HG02642 (cell line): ENCODE measurements around the gene FSIP1.

Experiments
- ATAC-seq: cut with Tn5 transposase; IDR thresholded peaks from one replicate; pipeline ENCODE4 v1.9.1; 2021; ENCODE audit warnings: mild to moderate bottlenecking; ENCODE audit not compliant: unreplicated experiment, poor library complexity

The FSIP1 gene

GRCh38 chr15:39793923-39794322 is 11.3 kb upstream of the FSIP1 start:
- ATAC-seq = no peak

- ATAC-seq = no peak
Observed at GRCh38 chr15:39792844-39793335, 10.2 kb upstream of the FSIP1 start.

GRCh38 chr15:39792025-39792843 is 9.6 kb upstream of the FSIP1 start:
- no peak for ATAC-seq

- no peak for ATAC-seq
Observed at GRCh38 chr15:39789736-39790135, 7.1 kb upstream of the FSIP1 start.

GRCh38 chr15:39788800-39789565 is 6.3 kb upstream of the FSIP1 start:
- ATAC-seq = no peak

GRCh38 chr15:39788108-39788507 is 5.5 kb upstream of the FSIP1 start:
- ATAC-seq = no peak

GRCh38 chr15:39787479-39787878 is 4.8 kb upstream of the FSIP1 start:
- no peak for ATAC-seq

GRCh38 chr15:39786447-39787056 is 3.9 kb upstream of the FSIP1 start:
- ATAC-seq = no peak

- ATAC-seq = no peak
Observed at GRCh38 chr15:39785841-39786240, 3.2 kb upstream of the FSIP1 start.

- ATAC-seq = no peak
Observed at GRCh38 chr15:39785139-39785538, 2.5 kb upstream of the FSIP1 start.

GRCh38 chr15:39784638-39785037 is 2.0 kb upstream of the FSIP1 start:
- ATAC-seq = no peak

- ATAC-seq = no peak
Observed at GRCh38 chr15:39784125-39784524, 1.5 kb upstream of the FSIP1 start.

- ATAC-seq = no peak
Observed at GRCh38 chr15:39783244-39783820, 691 bp upstream of the FSIP1 start.

- no peak for ATAC-seq
Observed at GRCh38 chr15:39781967-39782302, 706 bp downstream of the FSIP1 start.

GRCh38 chr15:39781147-39781966 is 1.3 kb downstream of the FSIP1 start:
- ATAC-seq = no peak

- no peak for ATAC-seq
Observed at GRCh38 chr15:39778021-39778420, 4.6 kb downstream of the FSIP1 start.

GRCh38 chr15:39777496-39777895 is 5.1 kb downstream of the FSIP1 start:
- no peak for ATAC-seq

GRCh38 chr15:39776068-39776467 is 6.6 kb downstream of the FSIP1 start:
- no peak for ATAC-seq

- no peak for ATAC-seq
Observed at GRCh38 chr15:39774688-39775267, 7.9 kb downstream of the FSIP1 start.
